ENCODE results near the gene FCHO2.

DNA sequence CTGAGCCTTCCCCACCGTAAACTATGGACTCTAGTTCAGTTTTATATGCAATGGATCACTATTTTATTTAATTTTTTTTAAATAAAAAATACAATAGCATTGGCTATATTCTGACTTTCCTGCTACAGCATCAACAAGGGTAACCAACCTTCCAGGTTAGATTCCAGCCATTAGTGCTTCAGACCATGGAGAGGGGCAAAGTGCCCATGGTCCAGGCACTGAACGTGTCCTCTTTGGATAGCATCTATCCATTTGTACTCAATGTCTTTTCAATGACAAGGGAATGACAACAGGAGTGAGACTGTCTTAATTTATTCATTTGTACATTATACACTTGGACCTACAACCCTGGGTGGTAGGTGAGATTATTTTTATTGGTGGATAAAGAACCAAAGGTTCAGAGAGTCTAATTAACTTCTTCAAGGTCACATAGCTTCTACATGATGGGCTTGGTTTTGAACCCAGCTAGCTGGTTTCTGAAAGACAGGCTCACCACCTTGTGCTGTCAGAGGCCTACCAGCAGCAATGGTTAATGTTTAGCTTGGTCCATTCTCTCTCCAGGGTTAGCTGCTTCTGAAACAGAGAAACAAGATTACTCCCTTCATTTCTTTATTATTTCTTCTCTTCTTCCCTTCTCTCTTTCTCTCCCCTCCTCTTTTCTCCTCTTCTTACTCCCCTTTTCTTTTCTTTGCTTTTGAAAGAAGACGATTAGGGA, 176.0 kb downstream of the FCHO2 start:
- TF ChIP-seq, protein P1, sequence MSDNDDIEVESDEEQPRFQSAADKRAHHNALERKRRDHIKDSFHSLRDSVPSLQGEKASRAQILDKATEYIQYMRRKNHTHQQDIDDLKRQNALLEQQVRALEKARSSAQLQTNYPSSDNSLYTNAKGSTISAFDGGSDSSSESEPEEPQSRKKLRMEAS (CRISPR knock-in tag; IDR thresholded peaks at IDR 0.05): no peak
- TF ChIP-seq FOXK1 (CRISPR knock-in tag; IDR thresholded peaks at IDR 0.05) (no peak), ETV6 (CRISPR knock-in tag; IDR thresholded peaks at IDR 0.05) (no peak), ZNF121 (CRISPR knock-in tag; IDR thresholded peaks at IDR 0.05) (no peak)
